ENCODE results near the gene ADAMTS12.

- TF ChIP-seq CTCF (IDR thresholded peaks at IDR 0.05) (no peak), POLR2A (IDR thresholded peaks at IDR 0.05) (no peak)
These were observed 39.3 kb upstream of the ADAMTS12 start for GRCh38 chr5:33931136-33931535.

All from lower leg skin (tissue), 3 donors.